ENCODE measurements around the gene ATG16L2.
"Not testable (repeated sequence)": the region's sequence is repeated elsewhere in the genome, so short reads cannot be mapped to it uniquely, and the experiment has no call there.

Gene ATG16L2

GRCh38 chr11:72805216-72805615 is 9.0 kb upstream of the ATG16L2 start:
- DNase-seq = no peak

GRCh38 chr11:72806378-72806777 is 7.8 kb upstream of the ATG16L2 start:
- DNase-seq = not testable (repeated sequence)

DNA sequence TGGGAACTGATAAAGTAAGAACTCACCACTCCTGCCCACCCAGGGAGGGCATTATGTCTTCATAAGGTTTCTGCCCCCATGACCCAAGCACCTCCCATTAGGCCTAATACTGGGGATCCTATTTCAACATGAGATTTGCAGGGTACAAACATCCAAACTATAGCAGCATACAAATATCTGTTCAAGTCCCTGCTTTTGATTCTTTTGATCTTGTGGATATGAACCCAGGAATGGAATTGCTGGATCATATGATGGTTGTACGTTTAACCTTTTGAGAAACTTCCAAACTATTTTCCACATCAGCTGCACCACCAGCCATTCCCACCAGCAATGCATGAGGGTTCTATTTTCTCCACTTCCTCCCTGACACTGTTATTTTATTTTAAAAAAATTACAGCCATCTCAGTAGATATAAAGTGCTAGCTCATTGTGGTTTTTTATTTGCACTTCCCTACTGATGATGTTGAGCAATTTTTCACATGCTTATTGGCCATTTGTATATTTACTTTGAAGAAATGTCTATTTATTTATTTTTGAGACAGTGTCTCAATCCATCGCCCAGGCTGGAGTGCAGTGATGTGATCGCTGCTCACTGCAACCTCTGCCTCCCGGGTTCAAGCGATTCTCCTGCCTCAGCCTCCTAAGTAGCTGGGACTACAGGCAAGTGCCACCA is 7.1 kb upstream of the ATG16L2 start:
- no peak for DNase-seq

GRCh38 chr11:72807792-72808191 is 6.4 kb upstream of the ATG16L2 start:
- DNase-seq = no peak

DNA sequence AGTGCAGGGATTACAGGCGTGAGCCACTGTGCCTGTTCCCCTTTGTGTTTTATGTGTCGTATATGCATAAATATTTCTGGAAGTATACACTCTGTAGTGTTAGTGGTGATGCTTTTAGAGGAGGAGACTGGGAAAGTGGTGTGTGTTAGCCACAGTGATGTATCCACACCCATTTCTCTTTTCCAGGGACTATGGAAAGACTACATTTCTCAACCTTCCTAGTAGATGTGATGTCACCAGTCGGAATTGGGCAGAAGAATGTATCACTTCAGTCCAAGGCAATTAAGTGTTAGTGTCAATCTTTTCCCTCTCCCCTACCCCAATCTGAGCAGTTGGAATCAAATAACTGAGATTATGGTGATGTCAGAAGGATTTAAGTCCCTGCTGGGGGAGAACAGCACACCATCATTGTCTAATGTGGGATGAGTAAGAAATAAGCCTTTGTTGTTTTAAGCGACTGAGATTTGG is 5.8 kb upstream of the ATG16L2 start:
- no peak for DNase-seq

GRCh38 chr11:72811686-72812085 is 2.5 kb upstream of the ATG16L2 start:
- DNase-seq = not testable (repeated sequence)

DNA sequence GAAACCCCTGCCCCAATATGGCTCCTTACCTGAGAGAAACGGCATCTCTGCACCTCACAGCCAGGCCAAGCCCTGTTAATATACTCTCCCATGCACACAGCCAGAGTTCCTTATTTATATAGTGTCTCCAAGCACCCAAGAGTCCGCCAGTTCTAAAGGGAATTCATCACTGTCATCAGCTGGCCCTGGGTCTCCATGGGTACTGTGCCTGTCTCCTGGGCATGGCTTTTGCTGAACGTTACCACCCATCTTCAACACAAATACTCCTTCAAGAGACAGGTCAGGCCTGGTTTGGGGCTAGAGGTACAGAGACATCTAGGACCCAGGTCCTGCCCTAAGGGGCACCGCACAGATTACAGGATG is 1.6 kb upstream of the ATG16L2 start:
- no peak for DNase-seq

DNA sequence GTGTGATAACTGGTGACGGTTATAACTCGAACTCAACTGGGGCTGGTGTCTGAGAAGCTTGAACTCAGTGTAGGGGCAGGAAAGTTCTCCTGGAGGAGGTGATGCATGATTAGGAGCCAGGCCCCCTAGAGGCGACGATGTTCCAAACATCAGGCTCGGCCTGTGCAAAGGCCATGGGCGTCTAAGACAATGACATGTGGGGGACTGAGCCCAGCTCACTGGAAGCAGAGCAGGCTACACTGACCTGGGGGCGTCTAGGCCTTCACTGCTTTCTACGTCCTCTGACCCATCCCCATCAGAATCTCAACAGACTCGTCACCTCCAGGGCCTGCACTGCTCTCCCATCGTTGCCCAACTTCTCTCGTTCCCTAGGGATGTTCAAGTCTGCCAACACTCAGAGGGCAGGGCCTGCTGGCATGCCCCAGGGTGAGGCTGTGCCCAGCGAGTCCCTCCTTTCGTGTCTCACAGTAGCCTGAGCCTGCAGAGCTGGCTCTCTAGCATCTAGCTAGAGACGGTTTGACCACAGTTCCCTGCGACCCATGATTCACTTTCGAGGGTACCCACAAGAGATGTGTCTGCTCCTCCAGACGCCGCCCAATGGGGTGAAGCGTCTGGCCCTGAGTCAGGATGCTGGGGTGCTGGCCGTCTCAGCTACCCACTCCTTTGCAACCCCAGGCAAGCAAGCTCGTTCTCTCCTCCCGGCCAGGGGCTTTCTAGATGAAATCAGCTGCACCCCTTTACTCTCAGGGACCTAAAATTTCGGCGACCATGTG is 1.1 kb upstream of the ATG16L2 start:
- DNase-seq = peak; percentile 54

DNA sequence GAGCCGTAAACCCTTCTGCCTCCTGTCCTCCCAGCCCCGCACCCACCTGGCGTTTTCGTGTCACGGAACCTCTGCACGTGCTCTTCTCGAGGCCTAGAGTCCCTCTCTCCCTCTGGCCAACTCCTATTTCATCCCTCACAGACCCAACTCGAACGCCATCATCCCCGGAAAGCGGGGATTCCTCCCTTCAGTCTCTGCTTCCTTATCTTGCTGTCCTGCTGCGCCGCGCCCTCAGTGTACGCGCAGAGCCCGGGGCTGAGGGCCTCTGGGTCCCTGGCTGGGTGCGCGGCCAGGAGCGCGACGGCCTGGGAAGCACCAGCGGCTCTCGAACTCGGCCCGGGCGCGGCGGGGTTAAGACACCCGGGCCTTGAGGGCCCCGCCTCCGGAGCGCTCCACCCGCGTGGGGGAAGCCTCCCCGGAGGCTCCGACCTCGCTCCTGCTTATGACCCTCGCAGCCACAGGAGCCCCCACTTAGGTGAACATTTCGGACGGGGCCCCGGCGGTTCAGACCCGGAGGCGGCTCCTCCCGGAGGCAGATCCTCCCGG is 398 bp upstream of the ATG16L2 start:
- no peak for DNase-seq

- no peak for DNase-seq
Measured at GRCh38 chr11:72815110-72815618, 953 bp downstream of the ATG16L2 start.

DNA sequence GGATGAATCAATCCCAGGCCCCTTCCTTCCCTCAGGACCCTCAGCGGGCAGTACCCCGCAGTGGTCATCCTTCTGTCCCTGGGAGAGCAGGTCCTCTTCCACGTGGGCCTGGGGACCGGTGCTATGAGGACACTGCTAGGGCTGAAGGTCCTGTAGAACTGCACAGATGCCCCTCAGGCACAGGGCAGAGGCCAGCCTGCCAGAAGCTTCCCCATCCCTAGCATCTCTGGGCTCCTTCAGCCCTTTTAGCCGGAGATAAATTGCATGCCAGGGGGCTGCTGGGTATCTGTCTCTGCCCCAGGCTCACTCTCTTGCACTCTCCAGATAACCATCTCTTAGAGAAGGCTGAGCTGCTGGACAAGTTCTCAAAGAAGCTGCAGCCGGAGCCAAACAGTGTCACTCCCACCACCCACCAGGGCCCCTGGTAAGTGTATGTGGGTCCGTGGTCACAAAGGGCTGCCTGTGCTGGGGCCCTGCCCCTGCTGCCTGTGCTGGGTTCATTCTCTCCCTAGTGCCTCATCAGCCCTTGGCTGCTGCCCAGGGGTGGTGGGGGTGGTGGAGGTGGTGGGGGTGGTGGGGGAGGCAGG is 2.3 kb downstream of the ATG16L2 start:
- no peak for DNase-seq

DNA sequence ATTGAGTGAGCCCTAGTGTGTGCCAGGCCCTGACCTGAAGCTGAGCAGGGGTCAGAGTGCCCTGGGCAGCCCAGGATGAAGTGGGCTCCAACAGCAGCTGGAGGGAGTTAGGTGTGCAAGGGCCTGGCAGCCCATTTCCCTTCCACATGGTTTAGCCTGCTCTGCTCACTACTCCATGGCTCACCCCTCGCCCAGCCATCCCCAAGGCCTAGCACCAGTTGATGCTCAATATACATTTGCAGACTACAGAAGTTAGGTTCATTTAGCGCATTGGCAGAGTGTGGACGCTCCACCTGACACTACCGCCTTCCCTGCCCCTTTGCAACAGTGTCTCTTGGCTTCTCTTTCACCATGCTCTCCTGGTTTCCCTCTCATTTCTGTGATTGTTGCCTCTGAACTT is 3.8 kb downstream of the ATG16L2 start:
- no peak for DNase-seq

- DNase-seq = no peak
Measured at GRCh38 chr11:72818971-72819370, 4.8 kb downstream of the ATG16L2 start.

DNA sequence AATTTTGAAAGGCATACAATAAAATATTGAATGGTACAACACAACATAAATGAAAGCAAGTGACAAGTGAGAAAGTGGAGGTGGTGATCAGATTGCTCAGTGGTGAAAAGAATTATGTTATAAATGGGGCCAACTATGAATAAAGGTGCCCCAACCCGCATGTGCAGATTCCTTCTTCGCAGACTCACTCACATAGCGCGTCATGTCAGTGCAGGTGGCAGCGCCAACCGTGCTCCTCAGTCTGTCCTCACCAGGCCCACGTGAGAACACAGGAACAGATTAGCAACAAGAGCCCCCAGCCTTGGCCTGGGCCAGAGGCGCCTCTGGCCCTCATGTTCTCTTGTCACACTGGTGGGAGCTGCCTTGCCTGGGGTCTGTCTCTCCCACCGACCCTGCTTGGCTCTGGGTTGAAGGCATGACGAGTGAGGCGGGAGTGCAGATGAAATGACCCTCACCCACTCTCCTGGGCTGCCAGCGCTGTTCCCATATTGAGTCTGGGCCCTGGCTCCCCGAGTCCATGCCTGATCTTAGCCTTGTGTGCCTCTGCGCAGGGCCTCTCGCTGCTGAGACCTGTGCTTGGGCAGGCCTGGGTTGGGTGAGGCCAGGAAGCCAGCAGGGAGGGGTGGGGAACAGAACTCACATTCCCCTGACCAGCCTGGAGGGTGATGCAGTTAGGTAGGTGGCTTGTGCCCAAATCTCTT is 6.4 kb downstream of the ATG16L2 start:
- no peak for DNase-seq

GRCh38 chr11:72821221-72821919 is 7.2 kb downstream of the ATG16L2 start:
- no peak for DNase-seq

GRCh38 chr11:72821920-72822799 is 7.9 kb downstream of the ATG16L2 start:
- DNase-seq = peak; percentile 90

- no peak for DNase-seq
Measured at GRCh38 chr11:72823105-72823804, 9.0 kb downstream of the ATG16L2 start.

DNA sequence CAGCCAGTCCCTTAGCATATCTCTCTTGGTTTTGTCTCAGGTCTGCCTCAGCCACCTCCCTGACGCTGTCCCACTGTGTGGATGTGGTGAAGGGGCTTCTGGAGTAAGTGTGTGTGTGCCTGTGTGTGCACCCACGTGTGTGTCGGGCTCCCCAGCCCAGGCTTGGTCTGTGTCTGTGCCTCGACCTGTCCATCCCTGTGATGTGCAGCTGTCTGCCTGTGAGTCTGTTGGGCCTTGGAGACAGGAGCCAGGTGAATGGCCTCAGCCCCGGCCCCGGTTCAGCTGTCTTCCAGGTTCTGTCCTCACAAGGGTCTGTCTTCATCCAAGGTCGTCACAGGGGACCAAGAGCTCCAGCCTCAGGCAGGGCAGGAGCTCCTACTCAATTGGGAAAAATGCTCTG is 9.8 kb downstream of the ATG16L2 start:
- no peak for DNase-seq

GRCh38 chr11:72824811-72825505 is 10.7 kb downstream of the ATG16L2 start:
- no peak for DNase-seq

DNA sequence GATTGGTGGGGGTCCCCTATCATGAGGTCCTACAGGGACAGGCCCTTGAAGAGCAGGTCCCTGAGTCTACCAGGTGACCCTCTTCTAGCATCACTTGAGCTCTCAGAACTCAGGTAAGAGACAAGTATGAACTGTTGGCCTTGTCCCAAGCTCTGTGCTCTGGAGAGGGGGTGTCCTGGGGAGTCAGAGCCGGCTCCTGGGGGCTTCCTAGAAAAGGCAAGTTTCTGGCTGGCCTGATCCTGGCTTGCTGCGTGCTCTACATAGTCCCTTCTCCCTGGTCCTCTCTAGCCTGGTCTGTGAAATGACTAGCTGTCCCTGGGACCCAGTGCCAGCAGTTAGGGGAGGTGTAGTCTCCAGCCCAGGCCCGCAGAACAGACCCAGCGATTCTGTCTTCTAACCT is 11.4 kb downstream of the ATG16L2 start:
- DNase-seq = no peak

Measured in activated CD4-positive, alpha-beta T cell treated with anti-CD3 and anti-CD28 coated beads, Interleukin-2, amount 50 U/mL, for 1 hour (primary cell).